Liver (tissue), 9 donors: ENCODE measurements around the gene TMEM125. TPM values are rescaled to one million over a fixed set of nuclear protein-coding genes. Genes with fewer than 3 reads are reported as not detected.

Experiments used
- DNase-seq: peaks from one replicate; pipeline ENCODE4 v3.0.0-alpha.2; 2017; ENCODE audit warnings: low spot score
- H3K27ac ChIP-seq, 2 donors: one replicate each; pipeline ENCODE4 v1.7.0; 2013; ENCODE audit warnings: inconsistent platforms in 2 of 2, low read length in 2 of 2, control low read depth in 1 of 2, low read depth in 1 of 2, mild to moderate bottlenecking in 1 of 2
- H3K27me3 ChIP-seq, 4 donors: one replicate each; pipeline versions ENCODE4 v1.6.1 to v1.7.0; 2013; ENCODE audit warnings: low read length in 3 of 4, inconsistent platforms in 1 of 4, mild to moderate bottlenecking in 1 of 4, moderate library complexity in 1 of 4; ENCODE audit not compliant: control insufficient read depth in 4 of 4, insufficient read depth in 4 of 4
- H3K36me3 ChIP-seq, 4 donors: one replicate each; pipeline versions ENCODE4 v1.6.1 to v1.7.0; 2013; ENCODE audit warnings: low read length in 3 of 4, mild to moderate bottlenecking in 3 of 4, low read depth in 1 of 4, moderate library complexity in 1 of 4; ENCODE audit not compliant: control insufficient read depth in 4 of 4, insufficient read depth in 3 of 4
- H3K4me1 ChIP-seq, 4 donors: one replicate each; pipeline versions ENCODE4 v1.6.1 to v1.7.0; 2013; ENCODE audit warnings: low read length in 3 of 4, mild to moderate bottlenecking in 3 of 4, moderate library complexity in 1 of 4; ENCODE audit not compliant: control insufficient read depth in 4 of 4, insufficient read depth in 4 of 4
- H3K4me3 ChIP-seq, 3 donors: one replicate each; pipeline versions ENCODE4 v1.6.1 to v1.7.0; 2013; ENCODE audit warnings: low read length in 3 of 3, control low read depth in 1 of 3, low read depth in 1 of 3, mild to moderate bottlenecking in 1 of 3
- H3K9ac ChIP-seq, 2 donors: one replicate each; pipeline ENCODE4 v1.7.0; 2013; ENCODE audit warnings: low read length in 2 of 2, mild to moderate bottlenecking in 2 of 2, moderate library complexity in 2 of 2, control low read depth in 1 of 2, low read depth in 1 of 2
- H3K9me3 ChIP-seq, 4 donors: one replicate each; pipeline versions ENCODE4 v1.6.1 to v1.7.0; 2013; ENCODE audit warnings: low read length in 3 of 4; ENCODE audit not compliant: control insufficient read depth in 4 of 4
- EGR1 ChIP-seq, 2 donors: IDR thresholded peaks; 2 replicates each; pipeline ENCODE4 v1.6.1; 2016 to 2018; ENCODE audit warnings: antibody characterized with exemption in 2 of 2, low read depth in 2 of 2
- FOXA2 ChIP-seq: IDR thresholded peaks from 2 replicates; pipeline ENCODE4 v1.6.1; 2016; ENCODE audit warnings: antibody characterized with exemption
- GABPA ChIP-seq, 2 donors: IDR thresholded peaks in 1 of 2; conservative IDR thresholded peaks in 1 of 2; 2 replicates each; pipeline ENCODE4 v1.6.1; 2016; ENCODE audit warnings: antibody characterized with exemption in 2 of 2, mild to moderate bottlenecking in 1 of 2, moderate library complexity in 1 of 2
- HNF4A ChIP-seq, 2 donors: conservative IDR thresholded peaks; 2 replicates each; pipeline ENCODE4 v1.6.1; 2016; ENCODE audit warnings: antibody characterized with exemption in 2 of 2, mild to moderate bottlenecking in 2 of 2
- HNF4G ChIP-seq: IDR thresholded peaks from 2 replicates; pipeline ENCODE4 v1.6.1; 2016; ENCODE audit warnings: antibody characterized with exemption
- JUND ChIP-seq, 2 donors: IDR thresholded peaks; 2 replicates each; pipeline ENCODE4 v1.6.1; 2016; ENCODE audit warnings: antibody characterized with exemption in 2 of 2
- NR2F2 ChIP-seq: IDR thresholded peaks from 2 replicates; pipeline ENCODE4 v1.6.1; 2016; ENCODE audit warnings: antibody characterized with exemption
- RXRA ChIP-seq, 2 donors: IDR thresholded peaks; 2 replicates each; pipeline ENCODE4 v1.6.1; 2017 to 2018; ENCODE audit warnings: antibody characterized with exemption in 2 of 2, mild to moderate bottlenecking in 1 of 2
- SP1 ChIP-seq: IDR thresholded peaks from 2 replicates; pipeline ENCODE4 v1.6.1; 2018; ENCODE audit warnings: antibody characterized with exemption, mild to moderate bottlenecking
- YY1 ChIP-seq: IDR thresholded peaks from 2 replicates; pipeline ENCODE4 v1.6.1; 2016; ENCODE audit warnings: antibody characterized with exemption, mild to moderate bottlenecking
- WGBS: extraction: QIAGEN DNeasy Blood & Tissue Kit; methylation state at CpG from one replicate; pipeline ENCODE4 v1.1.7; 2013; 5-methylcytosine and 5-hydroxymethylcytosine counted together
- polyA plus RNA-seq, 2 donors: library from polyadenylated mRNA; stranded (reverse) in 1 of 2; unstranded in 1 of 2; fragments of 200-250 nt in 1 of 2; fragments of >200 nt in 1 of 2; fragmentation: Nextera tagmentation in 1 of 2; extraction: Ambion mirVana in 1 of 2; gene quantifications; one replicate each; pipeline versions ENCODE4 v1.2.1 to v1.2.3, GENCODE V29; 2013 to 2015
- total RNA-seq, 2 donors: library from RNA; depleted of rRNA; stranded (reverse); fragments of >200 nt; gene quantifications; one replicate each; pipeline ENCODE4 v1.2.3, GENCODE V29; 2014
- TF ChIP-seq, protein P1 (sequence below): fragments of 150-350 bp; IDR thresholded peaks from 2 replicates; pipeline ENCODE4 v1.5.1; 2017; ENCODE audit warnings: improper control_type of control experiment, low read depth, low read length; ENCODE audit not compliant: missing input control
- TF ChIP-seq, protein P2 (sequence below): IDR thresholded peaks from 2 replicates; pipeline ENCODE4 v1.6.1; 2016; ENCODE audit warnings: antibody characterized with exemption
- donor health status: healthy.
- donor health status: healthy.
- donor health status: healthy.
- donor health status: healthy.
- donor health status: healthy.

TMEM125 gene
- total and polyA plus RNA-seq, 4 donors = 0.21 to 1.0 (median 0.69) TPM

DNA sequence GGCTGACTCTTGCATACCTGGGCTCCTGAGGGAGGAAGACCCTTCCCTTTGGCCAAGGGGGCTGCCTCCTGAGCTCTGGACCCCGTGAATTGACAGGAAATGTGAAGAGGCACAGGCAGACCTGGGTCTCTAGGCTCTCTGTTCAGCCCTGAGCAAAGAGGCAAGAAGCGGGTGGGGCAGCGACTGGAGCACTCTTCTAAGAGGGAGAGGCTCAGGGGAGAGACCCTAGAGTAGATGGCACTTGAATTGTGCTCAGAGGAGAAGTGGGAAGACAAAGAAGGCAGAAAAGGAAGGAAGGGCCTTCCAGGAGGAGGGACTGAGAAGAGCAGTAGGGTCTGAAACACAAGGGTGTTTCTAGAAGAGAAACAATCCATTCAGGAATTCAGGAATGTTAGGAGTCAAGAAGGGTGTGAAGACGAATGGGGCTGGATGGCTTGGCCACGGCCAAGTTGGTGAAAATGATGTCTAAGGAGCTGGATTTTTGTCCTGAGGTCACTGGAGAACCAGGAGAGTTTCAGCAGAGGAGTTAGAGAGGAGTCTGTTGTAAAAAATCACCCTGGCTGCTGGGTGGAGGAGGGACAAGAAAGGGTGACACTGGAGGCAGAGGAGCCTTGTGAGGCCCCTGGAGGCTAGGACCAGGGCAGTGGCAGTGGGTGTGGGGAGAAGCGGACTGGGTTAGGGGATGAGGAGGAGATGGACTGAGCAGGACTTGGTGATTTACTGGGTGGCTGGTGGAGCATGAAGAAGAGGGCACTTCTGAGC is 36.3 kb downstream of the TMEM125 start:
- no peaks in the 10 kb centered on the region for H3K9me3 ChIP-seq
- H3K27me3 ChIP-seq = no peaks in the 10 kb centered on the region
- peaks cover 10 to 22% (median 14%) of the 10 kb centered on the region in 4 donors for H3K4me1 ChIP-seq
- 92% methylated on average over 6 of the region's 6 CpGs for WGBS
- no peak overlapping the region for H3K27ac ChIP-seq
- no peak overlapping the region for H3K9ac ChIP-seq
- TF ChIP-seq RXRA (IDR thresholded peaks at IDR 0.05) (no peak), GABPA (IDR thresholded peaks at IDR 0.05 in 1 of 2, conservative IDR thresholded peaks at IDR 0.05 in 1 of 2) (no peak), EGR1 (IDR thresholded peaks at IDR 0.05; ENCODE audit: low read depth in 2 of 2) (no peak), HNF4A (conservative IDR thresholded peaks at IDR 0.05) (no peak), HNF4G (no peak)
- H3K4me3 ChIP-seq = no peak overlapping the region
- no peaks in the 10 kb centered on the region for H3K36me3 ChIP-seq
- DNase-seq = no peak

DNA sequence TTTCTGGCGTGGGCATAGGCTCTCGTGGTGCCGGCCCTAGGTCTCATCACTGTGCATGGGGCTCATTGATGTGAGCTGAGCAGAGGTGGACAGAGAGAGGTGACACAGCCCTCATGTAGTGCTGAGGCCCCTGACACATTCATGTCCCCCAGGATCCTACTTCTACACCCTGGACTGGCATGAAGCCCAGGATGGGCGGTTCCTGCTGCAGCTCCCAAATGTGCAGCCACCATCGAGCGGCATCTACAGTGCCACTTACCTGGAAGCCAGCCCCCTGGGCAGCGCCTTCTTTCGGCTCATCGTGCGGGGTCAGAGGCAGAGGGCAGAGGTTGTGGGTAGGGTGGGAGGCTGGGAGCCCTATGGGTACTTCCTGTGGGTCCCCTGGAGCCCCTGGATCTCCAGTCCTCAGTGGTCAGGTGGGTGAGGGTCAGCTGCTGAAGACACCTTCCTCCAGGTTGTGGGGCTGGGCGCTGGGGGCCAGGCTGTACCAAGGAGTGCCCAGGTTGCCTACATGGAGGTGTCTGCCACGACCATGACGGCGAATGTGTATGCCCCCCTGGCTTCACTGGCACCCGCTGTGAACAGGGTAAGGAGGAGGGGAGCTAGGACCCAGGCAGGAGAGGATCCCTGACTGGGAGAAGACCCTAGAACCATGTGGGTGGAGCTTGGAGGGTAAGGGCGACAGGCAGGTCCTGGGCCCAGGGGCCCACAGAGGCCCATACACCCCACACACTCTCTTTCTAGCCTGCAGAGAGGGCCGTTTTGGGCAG is 37.1 kb downstream of the TMEM125 start:
- no peak for TF ChIP-seq YY1
- no peak for TF ChIP-seq EGR1 (IDR thresholded peaks at IDR 0.05; ENCODE audit: low read depth in 2 of 2)
- TF ChIP-seq FOXA2 = no peak
- no peak for TF ChIP-seq NR2F2
- no peak for DNase-seq
- H3K27ac ChIP-seq = no peak overlapping the region
- peaks cover 10 to 27% (median 17%) of the 10 kb centered on the region in 4 donors for H3K4me1 ChIP-seq
- H3K27me3 ChIP-seq = no peaks in the 10 kb centered on the region
- H3K4me3 ChIP-seq = no peak overlapping the region
- WGBS = 87% methylated on average over 17 of the region's 17 CpGs
- H3K9ac ChIP-seq = no peak overlapping the region
- H3K9me3 ChIP-seq = no peaks in the 10 kb centered on the region
- H3K36me3 ChIP-seq = no peaks in the 10 kb centered on the region

DNA sequence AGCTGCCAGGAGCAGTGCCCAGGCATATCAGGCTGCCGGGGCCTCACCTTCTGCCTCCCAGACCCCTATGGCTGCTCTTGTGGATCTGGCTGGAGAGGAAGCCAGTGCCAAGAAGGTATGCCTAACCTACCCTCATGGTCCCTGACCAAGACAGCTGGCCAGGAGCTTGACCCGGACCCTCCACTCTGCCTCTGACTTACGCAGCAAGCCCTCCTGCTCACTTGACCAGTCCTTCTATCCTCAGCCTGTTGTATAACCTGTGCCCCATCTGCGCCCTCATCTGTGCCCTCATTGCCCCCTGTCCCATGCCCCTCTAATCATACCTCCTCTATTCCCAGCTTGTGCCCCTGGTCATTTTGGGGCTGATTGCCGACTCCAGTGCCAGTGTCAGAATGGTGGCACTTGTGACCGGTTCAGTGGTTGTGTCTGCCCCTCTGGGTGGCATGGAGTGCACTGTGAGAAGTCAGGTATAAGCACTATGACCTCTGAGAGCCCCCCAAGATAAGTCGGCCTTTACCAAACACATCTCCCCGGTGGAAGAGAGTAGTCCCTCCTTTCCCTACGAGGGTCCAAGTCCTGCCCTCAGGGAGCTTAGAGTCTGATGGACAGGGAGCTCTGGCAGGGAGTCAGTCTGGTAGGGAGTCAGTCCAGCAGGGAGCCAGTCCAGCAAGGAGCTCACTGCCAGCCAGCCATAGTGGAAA is 37.8 kb downstream of the TMEM125 start:
- no peak for DNase-seq
- H3K9me3 ChIP-seq = no peaks in the 10 kb centered on the region
- no peak overlapping the region for H3K27ac ChIP-seq
- no peaks in the 10 kb centered on the region for H3K36me3 ChIP-seq
- H3K4me1 ChIP-seq = peaks cover 13 to 31% (median 22%) of the 10 kb centered on the region in 4 donors
- no peaks in the 10 kb centered on the region for H3K27me3 ChIP-seq
- 96% methylated on average over 9 of the region's 9 CpGs for WGBS
- no peak overlapping the region for H3K9ac ChIP-seq
- no peak overlapping the region for H3K4me3 ChIP-seq
- no peak for TF ChIP-seq RXRA (IDR thresholded peaks at IDR 0.05)
- no peak for TF ChIP-seq GABPA (IDR thresholded peaks at IDR 0.05 in 1 of 2, conservative IDR thresholded peaks at IDR 0.05 in 1 of 2)
- TF ChIP-seq, protein P1, sequence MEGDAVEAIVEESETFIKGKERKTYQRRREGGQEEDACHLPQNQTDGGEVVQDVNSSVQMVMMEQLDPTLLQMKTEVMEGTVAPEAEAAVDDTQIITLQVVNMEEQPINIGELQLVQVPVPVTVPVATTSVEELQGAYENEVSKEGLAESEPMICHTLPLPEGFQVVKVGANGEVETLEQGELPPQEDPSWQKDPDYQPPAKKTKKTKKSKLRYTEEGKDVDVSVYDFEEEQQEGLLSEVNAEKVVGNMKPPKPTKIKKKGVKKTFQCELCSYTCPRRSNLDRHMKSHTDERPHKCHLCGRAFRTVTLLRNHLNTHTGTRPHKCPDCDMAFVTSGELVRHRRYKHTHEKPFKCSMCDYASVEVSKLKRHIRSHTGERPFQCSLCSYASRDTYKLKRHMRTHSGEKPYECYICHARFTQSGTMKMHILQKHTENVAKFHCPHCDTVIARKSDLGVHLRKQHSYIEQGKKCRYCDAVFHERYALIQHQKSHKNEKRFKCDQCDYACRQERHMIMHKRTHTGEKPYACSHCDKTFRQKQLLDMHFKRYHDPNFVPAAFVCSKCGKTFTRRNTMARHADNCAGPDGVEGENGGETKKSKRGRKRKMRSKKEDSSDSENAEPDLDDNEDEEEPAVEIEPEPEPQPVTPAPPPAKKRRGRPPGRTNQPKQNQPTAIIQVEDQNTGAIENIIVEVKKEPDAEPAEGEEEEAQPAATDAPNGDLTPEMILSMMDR = no peak
- TF ChIP-seq, protein P2, sequence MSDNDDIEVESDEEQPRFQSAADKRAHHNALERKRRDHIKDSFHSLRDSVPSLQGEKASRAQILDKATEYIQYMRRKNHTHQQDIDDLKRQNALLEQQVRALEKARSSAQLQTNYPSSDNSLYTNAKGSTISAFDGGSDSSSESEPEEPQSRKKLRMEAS = no peak
- no peak for TF ChIP-seq JUND (IDR thresholded peaks at IDR 0.05)
- no peak for TF ChIP-seq SP1
- TF ChIP-seq EGR1 (IDR thresholded peaks at IDR 0.05; ENCODE audit: low read depth in 2 of 2) = no peak
- TF ChIP-seq HNF4A (conservative IDR thresholded peaks at IDR 0.05) = no peak
